CD4-positive, alpha-beta T cell treated with Interferon gamma for 1 hour (primary cell): ENCODE results near the gene PTPRB.

Source experiments
- DNase-seq: peaks from one replicate; pipeline ENCODE4 v3.0.0-alpha.2; 2020

The PTPRB gene

DNA sequence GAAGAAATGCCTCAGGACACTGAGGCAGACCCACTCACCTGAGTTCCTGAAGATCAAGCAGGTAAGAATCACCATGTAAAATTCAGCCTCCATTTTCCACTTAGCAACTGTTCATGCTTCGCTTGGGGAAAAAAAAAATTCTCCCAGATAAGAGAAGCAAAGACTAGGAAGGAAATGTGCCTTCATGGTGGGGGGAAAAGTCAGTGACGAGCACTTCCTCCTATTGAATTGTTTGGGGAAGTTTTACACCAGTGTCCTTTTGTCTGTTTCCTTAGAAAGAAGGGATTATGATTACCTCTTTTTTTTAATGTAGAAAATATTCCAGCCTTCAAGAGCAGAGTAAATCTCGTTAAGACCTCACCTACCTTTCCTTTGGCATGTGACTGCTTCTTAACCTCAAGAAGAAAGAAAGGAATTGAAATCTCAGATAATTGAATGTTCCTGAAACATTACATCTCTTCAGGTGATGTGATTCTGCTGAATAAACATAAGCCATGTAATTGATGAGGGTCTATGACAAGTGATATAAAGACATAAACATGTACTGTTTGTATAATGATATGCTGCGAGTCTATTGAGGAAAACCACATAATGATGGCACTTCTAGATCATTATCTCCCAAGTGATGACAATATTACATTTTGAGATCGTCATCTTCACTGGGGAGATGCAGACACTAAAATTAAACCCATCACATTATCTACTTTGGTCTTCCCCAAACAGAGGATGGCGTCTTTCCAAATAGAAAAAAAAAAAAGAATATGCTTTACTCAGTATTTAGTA lies at the start of gene PTPRB:
Gene PTPRB (minus strand): TSS at position 127 of the 783 bp plus-strand sequence. CDS start 34 bp downstream, at position 93.
- no peak for DNase-seq

GRCh38 chr12:70686907-70687306 lies 49.7 kb upstream of the PTPRB start:
- no peak for DNase-seq

DNA sequence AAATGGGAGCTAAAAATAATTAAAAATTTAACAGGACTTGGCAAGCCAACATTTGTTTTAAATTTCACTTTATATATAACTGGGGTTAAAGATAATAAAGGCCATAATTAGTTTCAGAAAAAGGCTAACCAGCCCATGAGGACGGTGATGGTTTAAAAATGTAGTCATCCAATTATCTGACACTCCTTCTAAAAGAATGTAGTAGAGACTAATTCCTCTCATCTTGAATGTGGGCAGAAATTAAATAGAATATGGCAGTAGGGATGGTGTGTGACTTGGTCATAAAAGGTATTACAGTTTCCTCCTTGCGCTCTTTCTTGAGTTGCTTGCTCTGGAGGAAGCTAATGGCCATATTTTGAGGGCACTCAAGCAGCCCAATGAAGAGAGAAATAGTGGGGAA lies 49.1 kb upstream of the PTPRB start:
- DNase-seq: no peak

- no peak for DNase-seq
These were observed 46.7 kb upstream of the PTPRB start for GRCh38 chr12:70683976-70684375.

DNA sequence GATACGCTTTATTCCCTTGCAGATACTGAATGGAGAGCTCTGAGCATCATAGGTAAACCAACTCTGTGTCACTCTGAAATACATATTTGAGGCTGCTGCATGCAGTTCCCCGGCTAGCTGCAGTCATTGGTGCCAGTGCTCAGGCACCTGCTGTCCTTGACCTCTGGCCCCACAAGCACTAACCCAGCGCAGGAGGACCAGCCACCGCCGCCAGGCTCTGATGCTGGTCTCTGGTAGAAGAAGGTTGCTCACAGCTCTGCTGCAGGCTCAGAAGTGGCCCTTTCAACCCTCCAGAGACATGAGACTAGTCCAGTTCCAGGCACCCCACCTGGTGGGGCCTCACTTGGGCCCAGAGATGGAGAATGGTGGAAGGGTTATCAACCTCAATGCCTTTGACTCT lies 34.5 kb upstream of the PTPRB start:
- no peak for DNase-seq

- DNase-seq: no peak
These were observed 33.7 kb upstream of the PTPRB start for GRCh38 chr12:70670948-70671347.

- no peak for DNase-seq
These were observed 30.0 kb upstream of the PTPRB start for GRCh38 chr12:70667253-70667652.

DNA sequence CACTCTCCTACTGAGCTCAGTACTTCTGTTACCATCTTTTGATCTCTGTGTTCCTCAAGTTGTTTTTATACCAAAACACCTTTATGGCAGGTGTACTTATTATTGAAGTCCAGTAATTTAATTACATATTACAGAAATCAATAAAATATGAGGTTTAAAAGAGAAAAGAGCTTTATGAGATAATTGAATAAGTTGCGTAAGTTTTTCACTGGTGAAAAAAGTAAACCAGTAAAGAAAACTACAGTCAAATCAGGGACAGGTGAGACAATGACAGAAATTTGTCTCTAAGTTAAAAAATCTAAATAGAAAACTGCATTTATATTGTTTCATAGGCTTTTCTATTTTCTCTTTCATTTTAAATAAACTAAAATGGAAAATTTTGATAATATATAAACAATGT lies 29.1 kb upstream of the PTPRB start:
- no peak for DNase-seq

DNA sequence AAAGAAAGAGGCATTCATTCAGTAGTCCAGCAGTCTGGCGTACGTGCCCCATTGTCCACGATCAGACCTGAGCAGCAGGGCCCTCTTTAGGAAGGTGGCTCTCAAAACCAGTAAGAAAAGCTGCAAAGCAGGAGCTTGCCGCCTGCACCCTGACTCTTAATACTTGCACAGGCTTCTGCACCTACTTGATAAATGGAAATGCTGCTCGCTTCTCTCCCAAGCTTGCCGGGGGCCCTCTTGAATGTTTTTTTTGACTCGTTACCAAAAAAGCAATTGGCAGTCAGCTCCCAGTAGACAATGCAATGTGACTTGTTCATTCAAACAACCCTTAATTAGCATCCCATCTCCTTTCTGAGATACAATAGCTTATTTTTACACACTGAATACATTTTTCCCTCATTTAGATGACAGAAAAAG lies 27.2 kb upstream of the PTPRB start:
- no peak for DNase-seq

DNA sequence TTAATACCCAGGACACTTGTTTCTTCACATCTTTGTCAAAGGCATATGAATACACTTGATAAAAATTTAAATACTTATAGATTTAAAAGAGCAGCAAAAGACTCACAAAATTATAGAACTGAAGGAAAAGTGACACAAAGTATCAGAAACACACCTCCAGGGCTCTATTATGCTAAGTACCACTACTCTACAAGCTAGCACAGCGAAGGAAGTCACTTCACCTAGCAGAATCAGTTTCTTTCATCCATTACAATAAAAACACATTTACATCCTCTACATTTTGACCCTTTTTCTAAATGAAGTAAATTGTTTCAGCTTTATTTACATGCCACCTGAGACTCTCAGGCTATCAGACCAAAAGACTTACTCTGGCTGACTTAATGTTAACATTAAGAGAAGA lies 26.6 kb upstream of the PTPRB start:
- DNase-seq: no peak

DNA sequence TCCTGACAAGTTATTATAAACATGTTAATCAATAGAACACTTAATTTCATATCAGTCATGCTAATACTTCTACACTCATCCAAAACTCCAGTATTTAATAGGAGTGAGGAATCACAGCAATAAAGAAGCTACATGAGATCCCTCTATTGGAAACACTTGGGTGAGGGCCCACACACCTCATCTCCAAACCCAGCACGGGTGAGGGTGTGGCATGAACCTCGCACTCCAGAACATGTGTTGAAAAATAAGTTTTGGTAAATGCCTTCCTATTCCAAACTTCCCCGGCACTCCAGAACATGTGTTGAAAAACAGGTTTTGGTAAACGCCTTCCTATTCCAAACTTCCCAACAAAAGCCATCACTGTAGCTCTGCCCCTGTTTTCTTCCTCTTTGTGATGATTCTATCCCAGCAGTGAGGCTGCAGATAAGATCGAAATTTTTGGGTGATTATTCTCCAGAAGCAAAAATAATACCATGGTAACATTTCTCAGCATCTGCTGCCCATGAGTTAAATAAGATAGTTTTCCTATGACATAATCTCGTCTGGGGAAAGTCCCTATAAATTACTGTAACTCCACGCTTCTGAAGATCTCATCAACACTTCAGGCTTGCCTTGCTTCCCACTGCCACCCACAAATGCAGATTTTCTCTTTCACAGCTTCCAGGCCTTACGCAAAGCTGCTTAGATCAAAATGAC lies 24.4 kb upstream of the PTPRB start:
- DNase-seq: no peak

- DNase-seq: peak; percentile 4
These were observed 23.5 kb upstream of the PTPRB start for GRCh38 chr12:70660620-70661219.

DNA sequence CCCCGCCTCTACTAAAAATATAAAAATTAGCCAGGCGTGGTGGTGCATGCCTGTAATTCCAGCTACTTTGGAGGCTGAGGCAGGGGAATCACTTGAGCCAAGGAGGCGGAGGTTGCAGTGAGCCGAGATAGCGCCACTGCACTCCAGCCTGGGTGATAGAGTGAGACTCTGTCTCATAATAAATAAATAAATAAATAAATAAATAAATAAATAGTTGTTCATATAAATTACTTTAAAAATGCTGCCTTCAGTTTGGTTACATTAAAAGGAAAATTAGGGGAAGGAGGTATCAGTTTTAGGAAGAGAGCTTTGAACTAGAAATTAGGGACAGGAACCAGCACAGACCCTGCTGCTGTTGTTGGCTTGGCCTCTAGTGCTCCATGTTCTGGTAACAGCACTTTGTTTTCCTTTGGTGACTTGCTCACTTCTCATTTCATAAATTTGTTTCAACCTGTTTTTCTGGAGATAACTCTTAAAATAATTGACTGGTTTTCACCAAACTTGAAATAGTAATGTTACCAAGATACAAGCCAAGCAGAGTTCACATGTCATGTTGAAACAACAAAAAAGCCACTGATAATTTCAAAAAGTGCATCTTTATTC lies 22.9 kb upstream of the PTPRB start:
- no peak for DNase-seq

DNA sequence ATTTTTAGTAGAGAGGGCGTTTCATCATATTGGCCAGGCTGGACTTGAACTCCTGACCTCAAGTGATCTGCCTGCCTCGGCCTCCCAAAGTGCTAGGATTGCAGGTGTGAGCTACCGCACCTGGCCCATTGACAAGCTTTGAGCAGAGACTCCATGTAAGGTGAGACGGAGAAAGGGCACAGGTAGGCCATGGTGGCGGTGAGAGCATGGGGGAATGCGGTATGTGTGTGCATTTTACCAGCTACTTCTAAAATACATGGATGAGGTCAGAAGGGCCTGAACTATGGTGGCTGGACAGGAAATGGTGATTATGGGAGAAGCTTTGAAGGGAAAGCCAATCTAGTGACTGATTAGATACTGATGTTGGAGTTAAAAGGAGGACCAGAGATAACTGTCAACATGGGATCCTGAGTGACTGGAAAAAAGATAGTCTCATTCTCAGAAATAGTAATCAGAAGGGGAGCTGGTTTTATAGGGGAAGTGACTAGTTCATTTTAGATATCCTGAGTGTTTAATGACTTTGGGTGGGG lies 21.9 kb upstream of the PTPRB start:
- DNase-seq: no peak

GRCh38 chr12:70657616-70658286 lies 20.5 kb upstream of the PTPRB start:
- no peak for DNase-seq

DNA sequence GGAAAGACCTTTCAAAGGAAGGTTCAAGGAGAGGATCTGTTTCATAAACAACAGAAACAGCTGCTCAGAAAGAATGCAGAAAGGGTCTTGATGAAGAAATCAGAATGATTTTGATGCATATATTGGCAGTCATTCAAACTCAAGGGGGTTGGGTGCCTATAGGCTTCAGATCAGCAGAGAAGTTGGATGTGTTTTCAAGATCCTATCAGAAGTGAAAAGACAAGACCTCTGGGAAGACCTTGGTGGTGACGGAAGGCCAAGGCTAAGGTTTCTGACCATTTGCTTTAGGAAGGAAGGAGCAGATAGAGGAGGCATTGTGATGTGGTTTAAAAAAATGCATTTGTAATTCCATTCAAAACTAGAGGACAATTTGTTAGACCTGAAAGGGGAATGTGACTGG lies 15.2 kb upstream of the PTPRB start:
- no peak for DNase-seq

- DNase-seq: no peak
These were observed 11.6 kb upstream of the PTPRB start for GRCh38 chr12:70648831-70649230.

DNA sequence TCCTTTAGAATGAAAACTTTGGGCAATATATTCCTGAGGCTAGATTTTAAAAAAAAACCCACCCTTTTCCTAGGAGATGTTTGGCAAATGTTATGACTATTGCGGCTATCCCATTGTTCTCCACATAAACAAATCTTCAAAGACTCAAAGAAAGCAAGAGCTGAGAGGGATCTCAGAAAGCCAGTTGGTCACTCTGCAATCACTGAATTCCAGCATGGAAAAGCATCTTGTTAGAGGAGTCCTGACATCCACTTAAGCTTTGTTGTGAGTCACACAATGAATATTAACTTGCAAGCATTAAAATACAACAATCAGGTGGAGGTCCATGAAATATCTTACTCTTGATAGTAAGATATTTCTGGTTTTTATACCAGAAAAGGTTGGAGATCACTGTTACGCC lies 11.0 kb upstream of the PTPRB start:
- no peak for DNase-seq

GRCh38 chr12:70646850-70647249 lies 9.6 kb upstream of the PTPRB start:
- DNase-seq: no peak

DNA sequence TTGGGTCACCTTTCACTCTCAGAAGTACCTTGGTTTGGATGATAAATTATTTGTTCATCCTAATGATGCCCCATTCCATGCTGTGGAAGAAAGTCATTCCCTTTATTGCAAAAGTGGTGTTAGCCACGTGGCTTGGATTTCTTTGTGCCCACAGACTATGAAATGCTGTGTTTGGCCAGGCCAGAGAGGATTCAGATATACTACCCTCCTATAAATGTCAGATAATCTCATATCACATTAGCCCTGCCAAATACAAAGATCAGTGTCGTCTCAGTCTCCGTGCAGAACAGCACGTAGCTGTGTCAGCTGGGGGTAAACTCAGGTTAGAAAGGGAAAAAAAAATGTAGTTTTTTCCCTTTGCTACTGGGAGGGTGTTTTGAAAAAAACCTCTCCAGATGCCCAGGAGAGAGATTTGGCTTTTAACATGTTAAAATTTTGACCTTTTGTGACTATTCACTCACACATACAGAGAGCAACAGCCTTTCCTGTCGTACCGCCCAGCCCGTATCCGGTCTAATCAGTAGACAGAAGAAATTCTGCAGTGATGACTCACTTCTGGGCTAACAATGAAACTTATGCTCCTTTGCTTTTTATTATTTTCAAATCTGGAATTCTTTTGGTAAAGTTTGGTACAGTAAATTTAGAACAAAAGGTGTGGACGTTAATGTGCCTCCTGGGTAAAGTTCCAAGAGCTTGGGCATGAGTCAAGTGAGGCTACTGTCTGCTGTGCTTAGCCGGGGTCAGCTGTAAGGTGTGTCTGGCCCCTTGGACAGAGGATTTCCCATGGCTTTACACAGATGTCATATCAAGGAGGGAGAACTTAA lies 8.5 kb upstream of the PTPRB start:
- DNase-seq: peak; percentile 3

DNA sequence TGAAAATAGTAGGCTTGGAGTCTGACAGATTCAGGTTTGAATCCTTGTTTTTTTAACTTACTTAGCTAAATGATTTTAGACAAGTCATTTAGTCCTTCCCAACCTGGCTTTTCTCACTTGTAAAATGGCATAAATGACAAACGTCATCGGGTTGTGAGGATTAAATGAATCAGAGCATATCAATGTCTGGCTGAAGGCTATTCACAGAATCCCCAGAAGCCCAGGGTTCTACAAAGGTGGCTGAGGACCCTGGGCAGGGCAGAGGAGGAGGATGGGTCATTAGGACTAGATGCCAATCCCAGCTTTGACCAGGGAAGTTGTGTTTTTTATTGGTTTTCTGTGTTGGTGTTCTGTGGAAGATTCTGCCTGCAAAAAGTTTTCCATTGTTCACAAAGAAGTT lies 7.6 kb upstream of the PTPRB start:
- DNase-seq: no peak

DNA sequence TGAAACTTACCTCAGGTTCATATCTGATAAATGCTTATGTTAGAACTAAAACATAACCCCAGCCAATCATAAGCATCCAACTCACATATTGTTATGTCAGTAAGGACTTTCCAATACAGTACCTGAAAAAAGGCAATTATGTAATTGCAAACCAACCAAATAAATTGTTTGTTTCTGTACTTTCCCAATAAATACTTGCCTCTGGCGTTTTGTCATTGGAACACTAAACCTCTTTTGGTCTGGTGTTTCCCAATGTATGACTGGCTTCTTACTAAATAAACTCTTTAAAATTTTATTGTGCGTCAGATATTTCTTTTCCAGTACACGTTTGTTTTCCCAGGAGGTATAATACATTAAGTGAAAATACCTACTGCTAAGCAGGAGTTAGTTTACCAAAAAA lies 6.7 kb upstream of the PTPRB start:
- DNase-seq: no peak
